CD4-positive, alpha-beta T cell treated with Interleukin-15 for 4 hours (primary cell): ENCODE measurements around the gene ARMC8.
"Not testable (repeated sequence)": the region's sequence is repeated elsewhere in the genome, so short reads cannot be mapped to it uniquely, and the experiment has no call there.

Experiments
- DNase-seq: peaks from one replicate; pipeline ENCODE4 v3.0.0-alpha.2; 2020; ENCODE audit warnings: low spot score

ARMC8 gene, protein sequence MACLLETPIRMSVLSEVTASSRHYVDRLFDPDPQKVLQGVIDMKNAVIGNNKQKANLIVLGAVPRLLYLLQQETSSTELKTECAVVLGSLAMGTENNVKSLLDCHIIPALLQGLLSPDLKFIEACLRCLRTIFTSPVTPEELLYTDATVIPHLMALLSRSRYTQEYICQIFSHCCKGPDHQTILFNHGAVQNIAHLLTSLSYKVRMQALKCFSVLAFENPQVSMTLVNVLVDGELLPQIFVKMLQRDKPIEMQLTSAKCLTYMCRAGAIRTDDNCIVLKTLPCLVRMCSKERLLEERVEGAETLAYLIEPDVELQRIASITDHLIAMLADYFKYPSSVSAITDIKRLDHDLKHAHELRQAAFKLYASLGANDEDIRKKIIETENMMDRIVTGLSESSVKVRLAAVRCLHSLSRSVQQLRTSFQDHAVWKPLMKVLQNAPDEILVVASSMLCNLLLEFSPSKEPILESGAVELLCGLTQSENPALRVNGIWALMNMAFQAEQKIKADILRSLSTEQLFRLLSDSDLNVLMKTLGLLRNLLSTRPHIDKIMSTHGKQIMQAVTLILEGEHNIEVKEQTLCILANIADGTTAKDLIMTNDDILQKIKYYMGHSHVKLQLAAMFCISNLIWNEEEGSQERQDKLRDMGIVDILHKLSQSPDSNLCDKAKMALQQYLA

GRCh38 chr3:138187296-138188012, at the start of gene ARMC8:
ARMC8 (plus strand) TSS chr3:138187301; CDS start chr3:138187555, 254 bp downstream.
- no peak for DNase-seq

DNA sequence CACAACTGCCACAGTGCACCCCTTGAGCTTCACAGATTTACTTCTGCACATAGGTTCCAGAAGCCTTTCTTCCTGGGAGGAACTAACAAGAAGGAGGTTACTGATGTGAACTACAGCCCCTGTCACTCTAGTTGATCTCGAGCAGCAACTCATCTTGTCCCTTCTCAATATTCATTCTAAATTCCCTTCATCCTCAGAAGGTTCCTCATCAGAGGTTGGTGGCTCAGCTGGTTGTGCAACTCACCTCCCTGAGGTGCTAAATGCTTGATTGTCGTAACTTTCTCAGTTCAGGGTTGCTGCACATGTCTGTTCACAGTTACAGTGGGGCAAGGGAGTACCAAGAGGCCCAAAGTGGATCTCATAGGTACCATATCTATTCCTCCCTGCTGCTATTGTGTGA, 49.2 kb upstream of the ARMC8 start:
- DNase-seq, result no peak

- DNase-seq, result no peak
Observed at GRCh38 chr3:138139691-138140090, 47.4 kb upstream of the ARMC8 start.

- DNase-seq, result no peak
Observed at GRCh38 chr3:138140940-138141339, 46.2 kb upstream of the ARMC8 start.

DNA sequence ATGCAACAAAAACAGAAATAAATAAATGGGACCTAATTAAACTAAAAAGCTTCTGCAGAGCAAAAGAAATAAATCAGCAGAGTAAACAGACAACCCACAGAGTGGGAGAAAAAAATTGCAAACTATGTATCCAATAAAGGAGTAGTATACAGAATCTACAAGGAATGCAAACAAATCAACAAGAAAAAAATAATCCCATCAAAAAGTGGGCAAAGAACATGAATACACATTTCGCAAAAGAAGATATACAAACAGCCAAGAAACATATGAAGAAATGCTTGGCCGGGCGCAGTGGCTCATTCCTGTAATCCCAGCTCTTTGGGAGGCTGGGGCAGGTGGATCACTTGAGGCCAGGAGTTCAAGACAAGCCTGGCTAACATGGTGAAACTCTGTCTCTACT, 44.9 kb upstream of the ARMC8 start:
- DNase-seq, result not testable (repeated sequence)

DNA sequence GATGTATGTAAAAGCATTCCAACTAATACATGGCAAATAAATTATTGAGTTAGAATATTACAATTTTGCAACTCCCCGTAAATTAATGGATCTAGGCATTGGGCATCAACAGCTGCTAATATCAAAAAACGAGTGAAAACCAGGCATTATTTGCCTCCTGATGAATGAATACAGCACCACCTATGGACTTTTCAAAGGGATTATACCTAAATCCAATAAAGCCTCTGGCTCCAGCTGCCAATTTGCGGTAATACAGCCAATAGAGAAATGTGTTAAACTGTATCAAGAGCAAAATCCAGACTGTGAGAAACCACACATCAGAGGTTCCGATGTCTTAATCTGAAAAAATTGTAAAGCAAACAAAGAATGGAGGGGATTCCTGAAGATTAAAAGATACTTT, 38.6 kb upstream of the ARMC8 start:
- no peak for DNase-seq

DNA sequence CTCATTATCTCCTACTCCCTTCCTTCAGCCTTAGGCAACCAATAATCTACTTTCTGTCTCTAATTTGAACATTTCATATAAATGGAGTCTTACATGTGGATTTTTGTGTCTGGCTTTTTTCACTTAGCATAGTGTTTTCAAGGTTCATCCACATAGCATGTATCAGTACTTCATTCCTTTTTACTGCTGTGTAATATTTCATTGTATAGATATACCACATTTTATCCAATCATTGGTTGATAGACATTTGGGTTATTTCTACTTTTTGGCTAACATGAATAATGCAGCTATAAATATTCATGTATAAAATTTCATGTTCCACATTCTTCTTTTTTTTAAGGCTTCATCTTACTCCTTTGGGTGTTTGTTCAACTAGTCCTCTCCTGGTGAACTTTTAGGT, 32.6 kb upstream of the ARMC8 start:
- DNase-seq, result no peak

DNA sequence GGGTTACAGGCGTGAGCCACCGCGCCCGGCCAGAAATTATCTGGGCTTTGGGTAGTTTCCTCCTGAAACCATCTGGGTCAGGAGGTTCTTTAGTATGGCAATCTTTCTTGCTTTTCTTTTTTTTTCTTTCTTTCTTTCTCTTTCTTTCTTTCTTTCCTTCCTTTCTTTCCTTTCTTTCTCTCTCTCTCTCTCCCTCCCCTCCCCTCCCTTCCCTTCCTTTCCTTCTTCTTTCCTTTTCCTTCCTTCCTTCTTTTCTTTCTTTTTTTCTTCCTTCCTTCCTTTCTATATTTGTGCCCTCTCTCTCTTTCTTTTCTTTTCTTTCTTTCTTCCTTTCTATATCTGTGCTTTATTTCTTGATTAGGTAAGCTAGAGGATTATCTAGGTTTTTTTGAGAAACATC, 29.4 kb upstream of the ARMC8 start:
- no peak for DNase-seq

- no peak for DNase-seq
Observed at GRCh38 chr3:138165061-138165460, 22.0 kb upstream of the ARMC8 start.

- no peak for DNase-seq
Observed at GRCh38 chr3:138172625-138173024, 14.5 kb upstream of the ARMC8 start.

DNA sequence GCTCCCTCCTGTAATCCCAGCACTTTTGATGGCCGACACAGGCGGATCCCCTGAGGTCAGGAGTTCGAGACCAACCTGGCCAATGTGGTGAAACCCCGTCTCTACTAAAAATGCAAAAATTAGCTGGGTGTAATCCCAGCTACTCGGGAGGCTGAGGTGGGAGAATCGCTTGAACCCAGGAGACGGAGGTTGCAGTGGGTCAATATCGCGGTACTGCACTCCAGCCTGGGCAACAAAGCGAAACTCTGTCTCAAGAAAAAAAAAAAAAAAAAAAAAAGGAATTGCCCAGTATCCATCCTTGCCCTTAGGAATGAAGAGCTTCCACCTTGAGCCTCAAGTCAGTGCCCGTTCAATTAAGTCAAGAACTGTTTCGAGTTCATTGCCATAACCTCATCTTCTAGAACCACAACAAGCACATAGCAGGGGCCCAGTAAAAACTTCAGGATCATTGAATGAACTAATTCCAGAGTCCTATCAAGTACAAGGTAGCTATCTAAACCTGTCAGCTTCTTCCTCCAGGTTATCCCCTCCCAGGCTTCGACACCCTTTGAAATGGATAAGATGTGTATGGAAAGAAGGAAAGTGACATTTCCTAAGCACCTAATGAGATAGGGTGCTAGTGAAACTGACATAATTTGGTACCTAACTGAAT, 13.2 kb upstream of the ARMC8 start:
- DNase-seq, result no peak

DNA sequence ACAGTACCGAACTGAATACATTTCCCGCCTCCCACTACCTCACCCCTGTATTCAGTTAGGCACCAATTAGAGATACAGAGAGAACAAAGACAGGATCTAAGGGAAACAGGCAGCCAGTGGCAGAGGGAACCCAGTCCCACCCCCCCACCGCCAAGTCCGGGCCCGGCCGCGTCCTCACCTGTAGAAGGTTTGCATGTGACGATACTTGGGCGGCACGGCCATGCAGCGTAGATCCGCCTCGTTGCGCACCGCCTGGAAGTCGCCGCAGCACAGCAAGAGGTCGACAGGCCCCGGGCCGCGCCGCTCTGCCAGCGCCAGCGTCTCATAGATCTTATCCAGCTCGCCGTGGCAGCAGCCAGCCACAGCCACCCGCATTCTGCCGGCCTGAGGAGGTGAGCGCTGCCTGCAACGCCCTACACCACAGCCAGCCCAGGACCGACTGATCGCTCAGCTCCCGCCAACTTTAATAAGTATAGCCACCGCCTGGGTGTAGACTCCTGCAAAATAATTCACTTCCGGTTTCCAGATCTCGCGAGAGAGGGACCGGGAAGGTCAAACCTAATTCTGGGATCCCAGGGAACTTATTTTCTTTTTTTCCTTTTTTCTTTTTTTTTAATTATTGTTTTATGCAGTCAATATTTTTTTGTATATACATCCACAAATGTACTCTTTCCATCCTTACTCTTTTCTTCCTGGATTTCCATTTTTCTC, 12.5 kb upstream of the ARMC8 start, which contains the start of gene DBR1:
DBR1 (minus strand) TSS at position 501 of the 711 bp plus-strand sequence; CDS start at position 375, 126 bp downstream.
- DNase-seq, result peak; percentile 86

DNA sequence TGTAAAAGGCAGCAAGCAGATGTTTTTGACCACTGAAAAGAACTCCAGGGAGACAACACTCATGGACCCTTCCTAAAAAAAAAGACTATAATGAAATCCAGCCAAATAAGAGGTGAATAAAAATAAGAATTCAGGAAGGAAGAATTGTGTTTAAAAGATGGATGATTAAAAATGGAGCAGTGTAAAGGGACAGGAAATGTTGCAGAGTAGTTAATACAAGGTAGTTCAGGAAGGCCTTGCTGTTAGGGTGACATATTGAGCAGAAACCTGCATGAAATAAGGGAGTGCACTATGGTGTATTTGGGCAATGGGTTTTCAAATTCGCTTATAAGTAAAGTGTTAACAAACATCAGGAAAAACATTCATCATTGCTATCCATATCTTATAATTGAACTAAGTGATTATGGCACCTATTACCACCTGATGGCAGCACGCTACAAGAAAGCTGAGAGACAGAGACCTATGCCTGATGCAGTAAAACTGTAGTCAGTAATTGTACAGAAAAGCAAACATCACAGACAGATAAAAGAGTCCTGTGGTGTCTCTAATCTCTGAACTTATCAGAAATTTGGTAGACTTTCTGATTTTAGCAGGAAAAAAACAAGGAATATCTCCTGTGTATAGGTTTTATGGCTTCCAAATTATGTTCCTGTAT, 6.6 kb upstream of the ARMC8 start:
- DNase-seq, result peak; percentile 40

GRCh38 chr3:138184994-138185393, 2.1 kb upstream of the ARMC8 start:
- no peak for DNase-seq

GRCh38 chr3:138186221-138186620, 880 bp upstream of the ARMC8 start:
- DNase-seq, result no peak

GRCh38 chr3:138186803-138187295, 252 bp upstream of the ARMC8 start:
- peak; percentile 92 for DNase-seq

DNA sequence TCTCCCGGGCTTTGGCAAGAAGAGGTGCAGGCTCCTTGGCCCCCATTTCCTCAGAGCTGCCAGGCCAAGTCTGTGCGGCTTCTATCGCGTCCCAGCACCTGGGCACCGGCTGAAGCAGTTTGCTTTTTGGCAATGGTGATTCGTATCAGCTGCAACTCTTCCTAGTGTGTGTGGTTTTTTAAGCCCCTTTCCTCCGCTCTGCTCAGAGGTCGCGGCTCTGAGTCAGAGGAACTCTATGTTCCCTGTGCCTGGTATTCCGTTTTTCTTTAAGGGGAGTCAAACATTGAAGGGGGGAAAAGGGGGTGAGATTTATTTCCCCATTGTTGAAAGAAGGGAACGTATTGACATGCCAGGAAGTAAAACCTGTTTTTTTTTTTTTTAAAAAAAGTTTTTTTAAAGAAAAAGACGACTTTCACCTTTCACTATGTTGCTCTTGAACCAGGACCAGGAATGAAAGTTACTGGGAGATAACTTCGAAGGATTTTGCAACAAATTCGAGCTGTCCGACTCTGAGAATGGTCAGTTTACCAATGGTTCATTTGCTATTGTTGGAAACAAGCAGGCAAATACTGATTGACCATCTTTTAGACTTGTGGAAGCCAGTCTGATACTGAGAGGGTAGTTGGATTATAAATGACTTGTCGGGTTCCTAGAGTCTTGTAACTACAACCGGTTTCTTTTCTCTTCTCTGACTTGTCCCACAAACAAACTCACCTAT, 1.1 kb downstream of the ARMC8 start:
- DNase-seq, result peak; percentile 21

DNA sequence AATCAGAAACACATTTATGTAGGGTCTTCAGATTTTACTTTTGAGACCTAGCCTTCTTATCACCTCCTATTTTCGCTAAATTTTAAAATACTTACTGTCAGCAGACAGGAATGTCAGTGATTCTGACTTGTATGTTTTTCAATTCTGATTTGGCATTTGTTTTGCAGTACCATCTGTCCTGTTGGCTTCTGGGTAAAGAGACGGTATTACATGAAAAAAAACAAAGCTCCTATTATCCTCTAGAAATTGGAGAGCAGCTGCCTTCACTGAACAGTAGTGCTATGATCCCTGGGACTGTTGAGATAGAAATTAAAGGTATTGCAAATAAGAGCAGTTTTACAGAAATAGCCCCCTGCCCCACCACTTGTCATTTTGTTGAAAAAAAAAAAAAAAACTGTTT, 8.4 kb downstream of the ARMC8 start:
- no peak for DNase-seq

- DNase-seq, result no peak
Observed at GRCh38 chr3:138196023-138196422, 8.9 kb downstream of the ARMC8 start.

DNA sequence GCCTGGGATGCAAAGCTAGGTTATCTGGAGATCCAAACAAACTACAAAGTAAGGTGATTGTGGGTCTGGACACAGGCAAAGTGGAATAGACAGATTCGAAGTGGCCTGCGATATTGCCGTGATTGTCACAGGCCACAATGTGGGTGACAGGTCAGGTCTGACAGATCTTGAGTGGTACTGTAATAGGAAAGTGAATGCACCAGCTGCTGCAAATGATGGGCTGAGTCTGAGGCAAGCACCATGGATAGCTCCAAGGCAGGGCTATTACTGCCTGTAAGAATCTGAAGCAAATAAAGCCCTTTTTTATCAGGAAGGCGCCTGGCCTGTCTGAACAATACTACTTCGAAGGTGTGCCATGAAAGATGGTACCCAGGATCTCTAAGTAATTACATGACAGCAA, 10.0 kb downstream of the ARMC8 start:
- DNase-seq, result no peak
